H9 (cell line): Measurements from ENCODE around the gene TTC3. TPM values are rescaled to one million over a fixed set of nuclear protein-coding genes. Genes with fewer than 3 reads are reported as not detected.

ENCODE experiments used
- DNase-seq: peaks from one replicate; pipeline ENCODE4 v3.0.0-alpha.2; 2017
- H2AFZ ChIP-seq: one replicate; pipeline ENCODE4 v1.6.1; 2013; ENCODE audit warnings: mild to moderate bottlenecking, low read length, control low read depth, moderate library complexity
- H2AK5ac ChIP-seq: 2 replicates; pipeline ENCODE4 v1.6.1; 2013; ENCODE audit warnings: low read length, control low read depth, mixed read lengths; ENCODE audit not compliant: insufficient read length
- H2BK120ac ChIP-seq: one replicate; pipeline ENCODE4 v1.6.1; 2013; ENCODE audit warnings: low read depth, mild to moderate bottlenecking, low read length, control low read depth, inconsistent platforms; ENCODE audit not compliant: poor library complexity, severe bottlenecking
- H2BK12ac ChIP-seq: 2 replicates; pipeline ENCODE4 v1.6.1; 2013; ENCODE audit warnings: low read length, control low read depth, mixed read lengths, low read depth; ENCODE audit not compliant: insufficient read length
- H2BK15ac ChIP-seq: 2 replicates; pipeline ENCODE4 v1.6.1; 2013; ENCODE audit warnings: low read depth, low read length, control low read depth
- H2BK20ac ChIP-seq: one replicate; pipeline ENCODE4 v1.6.1; 2013; ENCODE audit warnings: low read depth, mild to moderate bottlenecking, low read length, control low read depth, inconsistent platforms; ENCODE audit not compliant: poor library complexity, severe bottlenecking
- H2BK5ac ChIP-seq: 2 replicates; pipeline ENCODE4 v1.6.1; 2013; ENCODE audit warnings: low read length, control low read depth, mixed read lengths; ENCODE audit not compliant: insufficient read length
- H3K14ac ChIP-seq: 2 replicates; pipeline ENCODE4 v1.6.1; 2013; ENCODE audit warnings: low read length, control low read depth; ENCODE audit not compliant: insufficient read depth
- H3K18ac ChIP-seq: 2 replicates; pipeline ENCODE4 v1.6.1; 2013; ENCODE audit warnings: low read depth, mild to moderate bottlenecking, mixed read lengths, low read length, control low read depth; ENCODE audit not compliant: insufficient read length
- H3K23ac ChIP-seq: 2 replicates; pipeline ENCODE4 v1.6.1; 2013; ENCODE audit warnings: low read length, control low read depth, mixed read lengths, low read depth; ENCODE audit not compliant: insufficient read length
- H3K23me2 ChIP-seq: 2 replicates; pipeline ENCODE4 v1.6.1; 2013; ENCODE audit warnings: low read depth, mild to moderate bottlenecking, mixed read lengths, low read length, control low read depth; ENCODE audit not compliant: insufficient read length, poor library complexity, severe bottlenecking
- H3K27ac ChIP-seq: 2 replicates; pipeline ENCODE4 v1.5.1; 2013; ENCODE audit warnings: low read length, control low read depth, mixed read lengths, low read depth; ENCODE audit not compliant: insufficient read length
- H3K27me3 ChIP-seq: 2 replicates; pipeline ENCODE4 v1.6.1; 2013; ENCODE audit warnings: low read length, control low read depth, inconsistent platforms; ENCODE audit not compliant: insufficient read depth
- H3K4ac ChIP-seq: 2 replicates; pipeline ENCODE4 v1.6.1; 2013; ENCODE audit warnings: low read depth, mild to moderate bottlenecking, control low read depth, inconsistent platforms, low read length, moderate library complexity
- H3K4me1 ChIP-seq: 2 replicates; pipeline ENCODE4 v1.6.1; 2013; ENCODE audit warnings: low read length, control low read depth, inconsistent platforms; ENCODE audit not compliant: insufficient read depth
- H3K4me2 ChIP-seq: 2 replicates; pipeline ENCODE4 v1.6.1; 2013; ENCODE audit warnings: low read length, control low read depth, mixed read lengths; ENCODE audit not compliant: insufficient read length, insufficient read depth
- H3K56ac ChIP-seq: 2 replicates; pipeline ENCODE4 v1.6.1; 2013; ENCODE audit warnings: low read depth, mild to moderate bottlenecking, mixed read lengths, low read length, control low read depth; ENCODE audit not compliant: insufficient read length
- H3K79me1 ChIP-seq: 2 replicates; pipeline ENCODE4 v1.6.1; 2013; ENCODE audit warnings: low read depth, mild to moderate bottlenecking, moderate library complexity, low read length, control low read depth, inconsistent platforms; ENCODE audit not compliant: insufficient read depth, poor library complexity, severe bottlenecking
- H3K79me2 ChIP-seq: 2 replicates; pipeline ENCODE4 v1.6.1; 2013; ENCODE audit warnings: low read length, control low read depth, inconsistent platforms; ENCODE audit not compliant: insufficient read depth
- H3K9ac ChIP-seq: 2 replicates; pipeline ENCODE4 v1.6.1; 2013; ENCODE audit warnings: low read length, control low read depth, mixed read lengths; ENCODE audit not compliant: insufficient read length; ENCODE audit errors: extremely low read depth
- H3K9me3 ChIP-seq: one replicate; pipeline ENCODE4 v1.6.1; 2013; ENCODE audit warnings: low read depth, low read length, inconsistent platforms; ENCODE audit not compliant: control insufficient read depth
- H3T11ph ChIP-seq: one replicate; pipeline ENCODE4 v1.6.1; 2013; ENCODE audit warnings: mild to moderate bottlenecking, low read length, control low read depth, inconsistent platforms
- H4K20me1 ChIP-seq: one replicate; pipeline ENCODE4 v1.6.1; 2013; ENCODE audit not compliant: control insufficient read depth, insufficient read length, insufficient read depth
- H4K5ac ChIP-seq: 2 replicates; pipeline ENCODE4 v1.6.1; 2013; ENCODE audit warnings: low read depth, mild to moderate bottlenecking, mixed read lengths, low read length, control low read depth; ENCODE audit not compliant: insufficient read length
- H4K8ac ChIP-seq: replicated peaks from 2 replicates; pipeline ENCODE4 v1.6.1; 2013; ENCODE audit warnings: low read length, control low read depth, mixed read lengths, low read depth; ENCODE audit not compliant: insufficient read length
- H4K91ac ChIP-seq: 2 replicates; pipeline ENCODE4 v1.6.1; 2013; ENCODE audit warnings: low read depth, mild to moderate bottlenecking, moderate library complexity, mixed read lengths, low read length, control low read depth; ENCODE audit not compliant: insufficient read length
- H3K27ac Mint-ChIP-seq, 3 experiments: 2 replicates in 2 of 3; 3 replicates in 1 of 3; pipeline ENCODE4 v1.8.0; 2020 to 2021; ENCODE audit warnings: mixed read lengths in 3 of 3, mild to moderate bottlenecking in 1 of 3, moderate library complexity in 1 of 3
- H3K27me3 Mint-ChIP-seq: 2 replicates; pipeline ENCODE4 v1.8.0; 2021; ENCODE audit warnings: low read depth, mild to moderate bottlenecking, moderate library complexity, mixed read lengths
- H3K36me3 Mint-ChIP-seq, 3 experiments: 2 replicates in 2 of 3; 3 replicates in 1 of 3; pipeline ENCODE4 v1.8.0; 2020 to 2021; ENCODE audit warnings: low read depth in 3 of 3, mixed read lengths in 3 of 3; ENCODE audit not compliant: insufficient read depth in 1 of 3
- H3K4me1 Mint-ChIP-seq, 2 experiments: 2 replicates each; pipeline ENCODE4 v1.8.0; 2020; ENCODE audit warnings: mixed read lengths in 2 of 2
- H3K4me3 Mint-ChIP-seq, 2 experiments: 2 replicates in 1 of 2; 3 replicates in 1 of 2; pipeline ENCODE4 v1.8.0; 2020 to 2021; ENCODE audit warnings: mild to moderate bottlenecking in 2 of 2, mixed read lengths in 2 of 2, moderate library complexity in 1 of 2
- H3K9me3 Mint-ChIP-seq, 2 experiments: 2 replicates in 1 of 2; 3 replicates in 1 of 2; pipeline ENCODE4 v1.8.0; 2020; ENCODE audit warnings: mild to moderate bottlenecking in 2 of 2, mixed read lengths in 2 of 2, moderate library complexity in 1 of 2
- WGBS: extraction: QIAGEN DNeasy Blood & Tissue Kit; methylation state at CpG from one replicate; pipeline ENCODE4 v1.1.7; 2013; ENCODE audit warnings: missing lambda C conversion rate, low lambda C conversion rate, mixed read lengths; ENCODE audit not compliant: insufficient read length; ENCODE audit errors: extremely low coverage; 5-methylcytosine and 5-hydroxymethylcytosine counted together
- total RNA-seq: library from RNA; stranded (reverse); gene quantifications from 2 replicates; pipeline ENCODE4 v1.2.1, GENCODE V29; 2021
- TF ChIP-seq, protein P1 (sequence below): fragments of 200-600 bp; sonication (generic); conservative IDR thresholded peaks from 3 replicates; pipeline ENCODE4 v1.8.0; 2021; ENCODE audit warnings: antibody characterized with exemption, mild to moderate bottlenecking

The TTC3 gene
- total RNA-seq, 1 experiment from 2014 or later: 46.5 TPM

DNA sequence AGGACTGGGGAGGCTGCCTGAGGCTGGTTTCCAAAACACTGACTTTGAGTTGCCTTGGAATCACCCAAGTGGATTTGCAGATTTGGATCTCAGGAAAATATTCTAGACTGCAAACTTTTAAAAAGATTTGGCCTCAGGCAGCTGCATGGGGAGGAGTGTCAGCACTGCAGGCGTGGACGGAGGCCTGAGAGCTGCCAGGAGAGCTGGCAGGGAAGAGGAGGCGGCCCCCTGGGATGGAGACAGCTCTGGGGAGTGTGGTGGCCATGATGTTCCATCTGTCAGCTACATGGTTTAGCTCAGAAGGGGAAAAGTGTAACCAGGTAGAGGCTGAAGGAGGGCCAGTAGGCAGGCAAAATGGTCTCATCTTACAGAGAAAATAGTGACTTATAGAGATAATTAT is 122.0 kb downstream of the TTC3 start:
- no peaks in the 10 kb centered on the region for H3K79me2 ChIP-seq
- no peaks in the 10 kb centered on the region for H4K20me1 ChIP-seq
- no peaks in the 10 kb centered on the region for H3K4me1 ChIP-seq
- Mint-ChIP-seq H3K4me1 (peaks cover 12 to 13% of the 10 kb centered on the region in 2 experiments), H3K27ac (no peak overlapping the region), H3K9me3 (no peaks in the 10 kb centered on the region), H3K4me3 (no peak overlapping the region), H3K27me3 (no peaks in the 10 kb centered on the region), H3K36me3 (peaks cover 10 to 38% (median 21%) of the 10 kb centered on the region in 3 experiments)
- H4K91ac ChIP-seq: no peak overlapping the region
- H2AFZ ChIP-seq: no peak overlapping the region
- H2BK5ac ChIP-seq: no peak overlapping the region
- H2BK20ac ChIP-seq: no peak overlapping the region
- no peaks in the 10 kb centered on the region for H3K79me1 ChIP-seq
- no peak overlapping the region for H3K4ac ChIP-seq
- DNase-seq: no peak
- H3K56ac ChIP-seq: no peak overlapping the region
- no peak overlapping the region for H4K5ac ChIP-seq
- no peak overlapping the region for H3K18ac ChIP-seq
- no peak overlapping the region for H2BK15ac ChIP-seq
- H3K27me3 ChIP-seq: no peaks in the 10 kb centered on the region
- H2BK12ac ChIP-seq: no peak overlapping the region
- H4K8ac ChIP-seq: no peak overlapping the region
- H2AK5ac ChIP-seq: no peak overlapping the region
- H3T11ph ChIP-seq: no peak overlapping the region
- no peaks in the 10 kb centered on the region for H3K23me2 ChIP-seq
- H3K9ac ChIP-seq: no peak overlapping the region
- no peak overlapping the region for H2BK120ac ChIP-seq
- no peaks in the 10 kb centered on the region for H3K9me3 ChIP-seq
- no peak overlapping the region for H3K14ac ChIP-seq
- no peak overlapping the region for H3K4me2 ChIP-seq
- no CpG with 5 or more reads among the region's 3 CpGs for WGBS
- TF ChIP-seq, protein P1, sequence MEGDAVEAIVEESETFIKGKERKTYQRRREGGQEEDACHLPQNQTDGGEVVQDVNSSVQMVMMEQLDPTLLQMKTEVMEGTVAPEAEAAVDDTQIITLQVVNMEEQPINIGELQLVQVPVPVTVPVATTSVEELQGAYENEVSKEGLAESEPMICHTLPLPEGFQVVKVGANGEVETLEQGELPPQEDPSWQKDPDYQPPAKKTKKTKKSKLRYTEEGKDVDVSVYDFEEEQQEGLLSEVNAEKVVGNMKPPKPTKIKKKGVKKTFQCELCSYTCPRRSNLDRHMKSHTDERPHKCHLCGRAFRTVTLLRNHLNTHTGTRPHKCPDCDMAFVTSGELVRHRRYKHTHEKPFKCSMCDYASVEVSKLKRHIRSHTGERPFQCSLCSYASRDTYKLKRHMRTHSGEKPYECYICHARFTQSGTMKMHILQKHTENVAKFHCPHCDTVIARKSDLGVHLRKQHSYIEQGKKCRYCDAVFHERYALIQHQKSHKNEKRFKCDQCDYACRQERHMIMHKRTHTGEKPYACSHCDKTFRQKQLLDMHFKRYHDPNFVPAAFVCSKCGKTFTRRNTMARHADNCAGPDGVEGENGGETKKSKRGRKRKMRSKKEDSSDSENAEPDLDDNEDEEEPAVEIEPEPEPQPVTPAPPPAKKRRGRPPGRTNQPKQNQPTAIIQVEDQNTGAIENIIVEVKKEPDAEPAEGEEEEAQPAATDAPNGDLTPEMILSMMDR: no peak
- no peak overlapping the region for H3K23ac ChIP-seq
- no peak overlapping the region for H3K27ac ChIP-seq
